Posterior vena cava (tissue), 2 donors: ENCODE measurements around the gene KCNA3. TPM values are rescaled to one million over a fixed set of nuclear protein-coding genes. Genes with fewer than 3 reads are reported as not detected.

Experiments used
- DNase-seq: peaks from one replicate; pipeline ENCODE4 v3.0.0-alpha.2; 2020; ENCODE audit warnings: low spot score
- intact Hi-C, 2 donors: fragments of 100-400 bp; cut with DNase I; formaldehyde crosslinking; loops; one replicate each; pipeline versions ENCODE4 v1.14.1 to v1.14.2; 2022 to 2023
- total RNA-seq, 2 donors: library from RNA; stranded (reverse); fragmentation: NEBNext Ultra II Directional; extraction: Animal tissue kit (Norgen Biotek cat#: 25700); gene quantifications; one replicate each; pipeline ENCODE4 v1.2.1, GENCODE V29; 2021
- donor health status: DM: yes; HTN: yes; CAD: no.
- donor health status: DM: yes; HTN: yes; CAD: no.

KCNA3 gene
- total RNA-seq, 2 donors from 2014 or later: 0.60 to 0.71 TPM

- DNase-seq: no peak
- intact Hi-C loops: no loop called here
These were observed 28.7 kb downstream of the KCNA3 start for GRCh38 chr1:110645821-110646735.

- intact Hi-C loops: no loop called here
- DNase-seq: no peak
These were observed 29.5 kb downstream of the KCNA3 start for GRCh38 chr1:110645211-110645610.

- intact Hi-C loops: no loop called here
- DNase-seq: no peak
These were observed 30.8 kb downstream of the KCNA3 start for GRCh38 chr1:110643879-110644472.

GRCh38 chr1:110639724-110640386 is 34.9 kb downstream of the KCNA3 start:
- no peak for DNase-seq
- intact Hi-C loops: no loop called here

- intact Hi-C loops: no loop called here
- DNase-seq: no peak
These were observed 36.2 kb downstream of the KCNA3 start for GRCh38 chr1:110638556-110638955.

- DNase-seq: no peak
- intact Hi-C loops: no loop called here
These were observed 36.7 kb downstream of the KCNA3 start for GRCh38 chr1:110638058-110638457.

- intact Hi-C loops: no loop called here
- no peak for DNase-seq
These were observed 37.3 kb downstream of the KCNA3 start for GRCh38 chr1:110637475-110637874.

- intact Hi-C loops: no loop called here
- no peak for DNase-seq
These were observed 38.4 kb downstream of the KCNA3 start for GRCh38 chr1:110636149-110636935.

- DNase-seq: no peak
- intact Hi-C loops: no loop called here
These were observed 39.3 kb downstream of the KCNA3 start for GRCh38 chr1:110635434-110635833.

- DNase-seq: peak; percentile 92
These were observed 40.1 kb downstream of the KCNA3 start for GRCh38 chr1:110634455-110635311.

GRCh38 chr1:110634086-110634454 is 40.7 kb downstream of the KCNA3 start:
- intact Hi-C loops: loop anchor here (5.0 kb wide), 1 partner anchor 133 kb away; no protein-coding TSS in a partner anchor
- DNase-seq: no peak

More at GRCh38 chr1:110634455-110635311, 40.1 kb downstream of the KCNA3 start:
- intact Hi-C loops: loop anchor here (5.0 kb wide), 1 partner anchor 133 kb away; no protein-coding TSS in a partner anchor

- intact Hi-C loops: loop anchor here (5.0 kb wide), 1 partner anchor 134 kb away; no protein-coding TSS in a partner anchor
- no peak for DNase-seq
These were observed 41.1 kb downstream of the KCNA3 start for GRCh38 chr1:110633646-110634030.

- no peak for DNase-seq
- intact Hi-C loops: loop anchor here (5.0 kb wide), 1 partner anchor 135 kb away; no protein-coding TSS in a partner anchor
These were observed 42.7 kb downstream of the KCNA3 start for GRCh38 chr1:110631836-110632620.

GRCh38 chr1:110630839-110631663 is 43.7 kb downstream of the KCNA3 start:
- intact Hi-C loops: loop anchor here (5.0 kb wide), 1 partner anchor 136 kb away; no protein-coding TSS in a partner anchor
- peak; percentile 90 for DNase-seq

- intact Hi-C loops: no loop called here
- DNase-seq: peak; percentile 26
These were observed 46.2 kb downstream of the KCNA3 start for GRCh38 chr1:110628323-110629105.

GRCh38 chr1:110627764-110628163 is 47.0 kb downstream of the KCNA3 start:
- intact Hi-C loops: no loop called here
- DNase-seq: no peak
